BJ (cell line): ENCODE data around the gene GEMIN7. TPM values are rescaled to one million over a fixed set of nuclear protein-coding genes. Genes with fewer than 3 reads are reported as not detected.
A peak's percentile ranks its signal among the peaks of the same experiment; 100 is the strongest.

Source experiments
- CTCF ChIA-PET: fragments of 350-600 bp; formaldehyde crosslinking; extraction: SDS; loops from one replicate; lab custom pipeline; 2021; ENCODE audit warnings: antibody characterized with exemption, inconsistent platforms; lab: Yijun Ruan, JAX
- POLR2A ChIA-PET: fragments of 300-600 bp; sonication (Branson Sonifier 250); formaldehyde crosslinking; extraction: SDS; loops from one replicate; lab custom pipeline; 2021; ENCODE audit warnings: antibody characterized with exemption; lab: Charles Lee
- DNase-seq: peaks from one replicate; pipeline ENCODE4 v3.0.0-alpha.2; 2011; ENCODE audit warnings: low read depth
- H3K27me3 ChIP-seq: 2 replicates; pipeline ENCODE4 v1.6.0; 2011; ENCODE audit warnings: low read length; ENCODE audit not compliant: control insufficient read depth, insufficient read depth
- H3K36me3 ChIP-seq: 2 replicates; pipeline ENCODE4 v1.5.1; 2011; ENCODE audit warnings: low read length; ENCODE audit not compliant: control insufficient read depth, insufficient read depth
- H3K4me3 ChIP-seq: 2 replicates; pipeline ENCODE4 v1.5.1; 2011; ENCODE audit warnings: low read depth, mild to moderate bottlenecking, control low read depth, low read length
- CTCF ChIP-seq: IDR thresholded peaks from 2 replicates; pipeline ENCODE4 v1.5.1; 2011; ENCODE audit warnings: low read depth, mild to moderate bottlenecking, control low read depth, inconsistent platforms, low read length, moderate library complexity; ENCODE audit not compliant: insufficient read depth
- polyA plus RNA-seq: library from polyadenylated mRNA; depleted of rRNA; stranded (reverse); fragments of >200 nt; gene quantifications from 2 replicates; pipeline ENCODE4 v1.2.3, GENCODE V29; 2011

Gene GEMIN7
- polyA plus RNA-seq, 1 experiment = 25.0 TPM

GRCh38 chr19:45130236-45130635 lies 51.2 kb downstream of the GEMIN7 start:
- no peak for TF ChIP-seq CTCF

GRCh38 chr19:45130888-45131615 lies 52.0 kb downstream of the GEMIN7 start:
- POLR2A ChIA-PET = no interaction called here
- peak; percentile 37 for TF ChIP-seq CTCF
- H3K36me3 ChIP-seq = peaks cover 3% of the 10 kb centered on the region; the same call in 1 of the 2 replicates
- no peaks in the 10 kb centered on the region for H3K27me3 ChIP-seq
- no peak overlapping the region for H3K4me3 ChIP-seq
- CTCF ChIA-PET = interaction anchor here (0.8 to 1.2 kb wide), 6 partner anchors 12 to 208 kb away, joined by 3 to 4 read pairs (median 3); no protein-coding TSS in a partner anchor
- DNase-seq = no peak

More at GRCh38 chr19:45130236-45130635, 51.2 kb downstream of the GEMIN7 start:
- H3K36me3 ChIP-seq = peaks cover 3% of the 10 kb centered on the region; the same call in 1 of the 2 replicates
- ChIA-PET CTCF (interaction anchor here (1.0 to 1.2 kb wide), 2 partner anchors 17 to 27 kb away, joined by 3 to 4 read pairs; no protein-coding TSS in a partner anchor), POLR2A (no interaction called here)
- no peak for DNase-seq
- no peaks in the 10 kb centered on the region for H3K27me3 ChIP-seq
- no peak overlapping the region for H3K4me3 ChIP-seq

- Histone ChIP-seq H3K4me3 (no peak overlapping the region), H3K36me3 (peaks cover 3% of the 10 kb centered on the region; the same call in 1 of the 2 replicates), H3K27me3 (no peaks in the 10 kb centered on the region)
- CTCF ChIA-PET = no interaction called here
- TF ChIP-seq CTCF = no peak
- POLR2A ChIA-PET = no interaction called here
- DNase-seq = no peak
Observed at GRCh38 chr19:45133661-45134060, 54.6 kb downstream of the GEMIN7 start.

GRCh38 chr19:45135176-45135885 lies 56.3 kb downstream of the GEMIN7 start:
- ChIA-PET CTCF (interaction anchor here (0.8 to 1.3 kb wide), 2 partner anchors 10 to 13 kb away, joined by 3 to 5 read pairs; no protein-coding TSS in a partner anchor), POLR2A (no interaction called here)
- Histone ChIP-seq H3K4me3 (no peak overlapping the region), H3K27me3 (no peaks in the 10 kb centered on the region), H3K36me3 (peaks cover 2% of the 10 kb centered on the region; the same call in 1 of the 2 replicates)
- DNase-seq = no peak
- TF ChIP-seq CTCF = no peak
